K562 (cell line): ENCODE measurements around the gene HIVEP3. TPM values are rescaled to one million over a fixed set of nuclear protein-coding genes. Genes with fewer than 3 reads are reported as not detected.

Experiments
- BCOR ChIP-seq: fragments of 450-650 bp; IDR thresholded peaks from 2 replicates; pipeline ENCODE4 v1.6.1; 2016
- CBFA2T2 ChIP-seq: fragments of 450-650 bp; conservative IDR thresholded peaks from 2 replicates; pipeline ENCODE4 v1.6.1; 2017; ENCODE audit warnings: mild to moderate bottlenecking
- DACH1 ChIP-seq: fragments of 450-650 bp; IDR thresholded peaks from 2 replicates; pipeline ENCODE4 v1.6.1; 2018; ENCODE audit not compliant: partially characterized antibody
- DIDO1 ChIP-seq: fragments of 450-650 bp; IDR thresholded peaks from 2 replicates; pipeline ENCODE4 v1.6.1; 2016; ENCODE audit warnings: low read depth, missing biosample characterization, missing genetic modification characterization
- ELF1 ChIP-seq: fragments of 200-800 bp; sonication (Bioruptor generic); IDR thresholded peaks from 2 replicates; pipeline ENCODE4 v1.6.1; 2016; ENCODE audit warnings: missing genetic modification characterization, missing compliant biosample characterization
- FOXJ3 ChIP-seq: sonication (generic); formaldehyde crosslinking; IDR thresholded peaks from 2 replicates; pipeline ENCODE4 v1.4.0; 2020; ENCODE audit warnings: mild to moderate bottlenecking, missing genetic modification reagents
- FOXM1 ChIP-seq, 2 experiments: fragments of 450-650 bp in 1 of 2; sonication (generic) in 1 of 2; formaldehyde crosslinking in 1 of 2; IDR thresholded peaks; 2 replicates each; pipeline versions ENCODE4 v1.6.1 to v1.9.0; 2017 to 2022; ENCODE audit warnings: low read depth in 2 of 2, mild to moderate bottlenecking in 2 of 2, missing genetic modification reagents in 1 of 2, moderate library complexity in 1 of 2
- FUS ChIP-seq: fragments of 200-400 bp; formaldehyde crosslinking; optimal IDR thresholded peaks from 2 replicates; pipeline ENCODE3; 2017; ENCODE audit warnings: low read depth, low read length
- GTF2B ChIP-seq: IDR thresholded peaks from 2 replicates; pipeline ENCODE4 v1.6.1; 2011; ENCODE audit not compliant: insufficient read length; ENCODE audit errors: extremely low read depth
- HDAC3 ChIP-seq: fragments of 450-650 bp; IDR thresholded peaks from 2 replicates; pipeline ENCODE4 v1.6.1; 2018; ENCODE audit warnings: borderline replicate concordance, mild to moderate bottlenecking, moderate library complexity; ENCODE audit not compliant: partially characterized antibody
- L3MBTL2 ChIP-seq: fragments of 450-650 bp; IDR thresholded peaks from 2 replicates; pipeline ENCODE4 v1.6.1; 2016; ENCODE audit warnings: mild to moderate bottlenecking, moderate library complexity
- MCM2 ChIP-seq: fragments of 450-650 bp; IDR thresholded peaks from 2 replicates; pipeline ENCODE4 v1.6.1; 2017; ENCODE audit warnings: low read depth, mild to moderate bottlenecking
- NFE2 ChIP-seq: IDR thresholded peaks from 2 replicates; pipeline ENCODE4 v1.6.1; 2014; ENCODE audit warnings: antibody characterized with exemption, low read depth
- NFE2L1 ChIP-seq: fragments of 450-650 bp; IDR thresholded peaks from 2 replicates; pipeline ENCODE4 v1.6.1; 2016; ENCODE audit warnings: missing genetic modification characterization, low read depth, mild to moderate bottlenecking, missing compliant biosample characterization, moderate library complexity, borderline replicate concordance
- NFYB ChIP-seq: IDR thresholded peaks from 2 replicates; pipeline ENCODE4 v1.6.1; 2011; ENCODE audit warnings: mild to moderate bottlenecking, moderate library complexity; ENCODE audit not compliant: insufficient read length; ENCODE audit errors: extremely low read depth
- POLR2A ChIP-seq: fragments of 450-650 bp; conservative IDR thresholded peaks from 2 replicates; pipeline ENCODE4 v1.6.1; 2016
- RBBP5 ChIP-seq: fragments of 200-600 bp; sonication (generic); IDR thresholded peaks from 2 replicates; pipeline ENCODE4 v1.6.1; 2012; ENCODE audit warnings: borderline replicate concordance, mild to moderate bottlenecking, low read length, control low read depth, inconsistent platforms; ENCODE audit not compliant: insufficient read depth, poor library complexity, severe bottlenecking
- SIN3B ChIP-seq: fragments of 450-650 bp; IDR thresholded peaks from 2 replicates; pipeline ENCODE4 v1.6.1; 2017; ENCODE audit warnings: low read depth, mild to moderate bottlenecking, moderate library complexity
- TSHZ1 ChIP-seq: fragments of 250-450 bp; sonication (Bioruptor Pico); IDR thresholded peaks from 2 replicates; pipeline ENCODE4 v1.4.0; 2020; ENCODE audit warnings: mild to moderate bottlenecking, moderate library complexity
- ZNF184 ChIP-seq: sonication (generic); formaldehyde crosslinking; IDR thresholded peaks from 2 replicates; pipeline ENCODE4 v1.5.0; 2020; ENCODE audit warnings: missing genetic modification reagents
- ZNF584 ChIP-seq: fragments of 200-800 bp; sonication (Bioruptor generic); IDR thresholded peaks from 2 replicates; pipeline ENCODE4 v1.6.1; 2016; ENCODE audit warnings: low read depth, mild to moderate bottlenecking, missing genetic modification characterization, missing compliant biosample characterization
- polyA plus RNA-seq, 8 experiments: library from polyadenylated mRNA; depleted of rRNA in 4 of 8; stranded (reverse) in 5 of 8; unstranded in 3 of 8; fragments of >200 nt; fragmentation: Nextera tagmentation in 2 of 8; fragmentation: Illumina TruSeq in 1 of 8; extraction: Ambion mirVana in 2 of 8; extraction: Trizol in 1 of 8; gene quantifications; 2 replicates each; pipeline versions ENCODE4 v1.2.1 to v1.2.3, GENCODE V29; 2011 to 2014; ENCODE audit warnings: inconsistent platforms in 1 of 8, missing spikeins in 1 of 8
- total RNA-seq, 7 experiments: library from RNA; depleted of rRNA in 6 of 7; stranded (reverse); fragments of >200 nt in 6 of 7; fragmentation: Illumina TruSeq in 2 of 7; extraction: Trizol in 2 of 7; gene quantifications; 2 replicates each; pipeline versions ENCODE4 v1.2.1 to v1.2.3, GENCODE V29; 2011 to 2021; ENCODE audit warnings: low replicate concordance in 1 of 7

HIVEP3 gene
- total and polyA plus RNA-seq, 9 of the 15 experiments (the other 6 are each of a cell fraction or from before 2014, with no cell fraction given) = 0.09 to 0.58 (median 0.34) TPM; not detected in 1

GRCh38 chr1:41862384-41863221 is 56.1 kb downstream of the HIVEP3 start (continued):
- TF ChIP-seq TSHZ1 (CRISPR knock-in tag) (no peak), POLR2A (no peak), FUS (no peak), NFYB (no peak), HDAC3 (no peak), NFE2L1 (no peak), FOXM1 (IDR thresholded peaks at IDR 0.05; ENCODE audit: low read depth) (no peak), FOXM1 (CRISPR knock-in tag; IDR thresholded peaks at IDR 0.05; ENCODE audit: low read depth) (no peak), ZNF184 (CRISPR knock-in tag) (no peak), ELF1 (tag) (no peak), GTF2B (no peak), L3MBTL2 (peak; percentile 67; the same call in 1 of the 2 replicates), DIDO1 (tag) (no peak), RBBP5 (no peak), BCOR (no peak), NFE2 (peak; percentile 25; the same call in 1 of the 2 replicates), SIN3B (no peak), DACH1 (no peak), CBFA2T2 (peak; percentile 35), FOXJ3 (CRISPR knock-in tag) (no peak), ZNF584 (no peak), MCM2 (no peak)
